ENCODE results near the gene TENT5C. TPM values are rescaled to one million over a fixed set of nuclear protein-coding genes. Genes with fewer than 3 reads are reported as not detected.

The TENT5C gene
- total RNA-seq, 1 experiment from 2014 or later, result 19.8 TPM

DNA sequence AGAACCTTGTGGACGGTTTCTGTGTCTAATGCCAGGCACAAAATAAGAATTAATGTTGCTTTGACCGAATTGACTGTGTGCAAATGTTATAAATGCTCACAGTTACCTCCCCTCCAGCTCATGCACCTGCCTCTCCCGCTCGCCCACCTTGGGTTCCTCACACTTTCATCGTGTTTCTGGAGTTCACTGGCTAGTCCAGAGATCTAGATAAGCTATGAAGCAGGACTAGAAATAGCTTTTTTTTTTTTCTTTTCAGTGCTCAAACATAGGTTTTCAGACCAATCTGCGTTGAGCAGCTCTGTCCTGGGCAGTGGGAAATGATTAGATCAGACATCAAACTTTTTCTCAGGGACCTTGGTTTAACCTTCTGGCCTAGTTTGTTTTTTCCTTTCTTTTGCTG is 11.1 kb downstream of the TENT5C start:
- H3K4me1 Mint-ChIP-seq (ENCODE audit: low read depth, unreplicated experiment), result peaks cover 35% of the 10 kb centered on the region
- H3K27me3 Mint-ChIP-seq (ENCODE audit: insufficient read depth, unreplicated experiment), result no peaks in the 10 kb centered on the region
- ChIA-PET CTCF (no interaction called here), POLR2A (interaction anchor here (0.6 kb wide), 1 partner anchor 188 kb away, joined by 5 read pairs; no protein-coding TSS in a partner anchor)
- no peaks in the 10 kb centered on the region for H3K36me3 ChIP-seq (ENCODE audit: control insufficient read depth, insufficient read depth, low read length)
- no peak overlapping the region for H3K27ac Mint-ChIP-seq (ENCODE audit: unreplicated experiment)
- intact Hi-C loops (cut with micrococcal nuclease; ENCODE audit: unreplicated experiment), result no loop called here
- peaks cover 28% of the 10 kb centered on the region for H3K4me1 ChIP-seq
- TF ChIP-seq, protein P1, sequence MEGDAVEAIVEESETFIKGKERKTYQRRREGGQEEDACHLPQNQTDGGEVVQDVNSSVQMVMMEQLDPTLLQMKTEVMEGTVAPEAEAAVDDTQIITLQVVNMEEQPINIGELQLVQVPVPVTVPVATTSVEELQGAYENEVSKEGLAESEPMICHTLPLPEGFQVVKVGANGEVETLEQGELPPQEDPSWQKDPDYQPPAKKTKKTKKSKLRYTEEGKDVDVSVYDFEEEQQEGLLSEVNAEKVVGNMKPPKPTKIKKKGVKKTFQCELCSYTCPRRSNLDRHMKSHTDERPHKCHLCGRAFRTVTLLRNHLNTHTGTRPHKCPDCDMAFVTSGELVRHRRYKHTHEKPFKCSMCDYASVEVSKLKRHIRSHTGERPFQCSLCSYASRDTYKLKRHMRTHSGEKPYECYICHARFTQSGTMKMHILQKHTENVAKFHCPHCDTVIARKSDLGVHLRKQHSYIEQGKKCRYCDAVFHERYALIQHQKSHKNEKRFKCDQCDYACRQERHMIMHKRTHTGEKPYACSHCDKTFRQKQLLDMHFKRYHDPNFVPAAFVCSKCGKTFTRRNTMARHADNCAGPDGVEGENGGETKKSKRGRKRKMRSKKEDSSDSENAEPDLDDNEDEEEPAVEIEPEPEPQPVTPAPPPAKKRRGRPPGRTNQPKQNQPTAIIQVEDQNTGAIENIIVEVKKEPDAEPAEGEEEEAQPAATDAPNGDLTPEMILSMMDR (IDR thresholded peaks at IDR 0.05; ENCODE audit: insufficient read depth in 1 of 2, low read depth in 1 of 2, low read length in 1 of 2, severe bottlenecking in 1 of 2, unreplicated experiment in 1 of 2), result no peak
- no TSS peak for BruUV-seq (replicated peaks)
- no peak for DNase-seq
- no peaks in the 10 kb centered on the region for H3K9me3 ChIP-seq
- H3K4me3 ChIP-seq (ENCODE audit: low read depth, low read length), result no peak overlapping the region
- H3K27me3 ChIP-seq (replicated peaks; ENCODE audit: control insufficient read depth, insufficient read depth, low read length), result no peaks in the 10 kb centered on the region
- H3K9me3 Mint-ChIP-seq (ENCODE audit: unreplicated experiment), result no peaks in the 10 kb centered on the region
- no peak overlapping the region for H3K4me3 Mint-ChIP-seq (ENCODE audit: unreplicated experiment)
- peaks cover 34% of the 10 kb centered on the region for H3K36me3 Mint-ChIP-seq (ENCODE audit: insufficient read depth, unreplicated experiment)

DNA sequence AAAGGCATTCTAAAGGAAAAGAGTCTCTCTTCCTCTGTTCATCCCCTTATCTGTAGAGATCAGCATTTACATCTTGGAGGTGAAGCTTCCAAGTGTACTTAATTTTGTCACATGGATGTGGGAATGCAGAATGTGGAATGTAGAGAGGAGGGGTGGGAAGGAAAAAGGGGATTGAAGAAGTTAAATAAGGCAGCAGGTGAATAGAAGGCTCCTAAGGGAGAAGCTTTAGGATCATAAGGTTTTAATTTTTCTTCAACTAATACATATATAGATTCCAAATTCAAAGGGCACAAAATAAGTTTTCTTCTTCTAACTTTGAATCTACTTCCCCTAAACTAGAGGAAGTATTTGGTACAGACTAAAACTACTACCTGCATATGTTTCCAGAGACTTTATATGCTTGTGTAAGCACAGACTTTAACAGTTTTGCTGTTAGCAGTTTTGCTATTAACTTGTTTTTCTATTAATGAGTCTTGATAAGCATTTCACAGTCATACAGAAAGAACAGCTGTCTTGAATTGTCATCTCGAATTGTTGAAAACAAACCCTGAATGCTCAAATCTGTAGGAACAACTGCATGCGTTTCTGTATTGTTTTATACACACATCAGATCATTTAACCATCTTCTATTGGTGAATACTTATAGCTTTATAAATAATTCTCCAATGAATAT is 12.7 kb downstream of the TENT5C start:
- intact Hi-C loops (cut with micrococcal nuclease; ENCODE audit: unreplicated experiment), result no loop called here
- TF ChIP-seq, protein P1 (IDR thresholded peaks at IDR 0.05; ENCODE audit: insufficient read depth in 1 of 2, low read depth in 1 of 2, low read length in 1 of 2, severe bottlenecking in 1 of 2, unreplicated experiment in 1 of 2), result no peak
- POLR2A ChIA-PET, result no interaction called here

DNA sequence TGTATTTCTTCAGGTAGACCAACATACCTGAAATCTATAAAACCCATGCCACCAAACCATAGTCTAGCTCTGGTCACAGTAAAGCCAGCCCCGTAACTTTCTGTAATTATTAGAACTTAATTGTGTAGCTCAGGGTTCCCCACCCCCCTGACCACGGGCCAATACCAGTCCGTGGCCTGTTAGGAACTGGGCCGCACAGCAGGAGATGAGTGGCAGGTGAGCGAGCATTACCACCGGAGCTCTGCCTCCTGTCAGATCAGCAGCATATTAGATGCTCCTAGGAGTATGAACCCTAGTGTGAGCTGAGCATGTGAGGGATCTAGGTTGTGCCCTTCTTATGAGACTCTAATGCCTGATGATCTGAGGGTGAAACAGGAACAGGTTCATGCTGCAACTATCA is 14.6 kb downstream of the TENT5C start:
- Histone ChIP-seq H3K4me1 (no peaks in the 10 kb centered on the region), H3K9me3 (no peaks in the 10 kb centered on the region), H3K27me3 (replicated peaks; ENCODE audit: control insufficient read depth, insufficient read depth, low read length) (no peaks in the 10 kb centered on the region), H3K4me3 (ENCODE audit: low read depth, low read length) (no peak overlapping the region), H3K36me3 (ENCODE audit: control insufficient read depth, insufficient read depth, low read length) (no peaks in the 10 kb centered on the region)
- peaks cover 9% of the 10 kb centered on the region for H3K4me1 Mint-ChIP-seq (ENCODE audit: low read depth, unreplicated experiment)
- TF ChIP-seq, protein P1 (IDR thresholded peaks at IDR 0.05; ENCODE audit: insufficient read depth in 1 of 2, low read depth in 1 of 2, low read length in 1 of 2, severe bottlenecking in 1 of 2, unreplicated experiment in 1 of 2), result no peak
- POLR2A ChIA-PET, result no interaction called here
- H3K4me3 Mint-ChIP-seq (ENCODE audit: unreplicated experiment), result no peak overlapping the region
- peaks cover 55% of the 10 kb centered on the region for H3K36me3 Mint-ChIP-seq (ENCODE audit: insufficient read depth, unreplicated experiment)
- no TSS peak for BruUV-seq (replicated peaks)
- no peaks in the 10 kb centered on the region for H3K27me3 Mint-ChIP-seq (ENCODE audit: insufficient read depth, unreplicated experiment)
- H3K27ac Mint-ChIP-seq (ENCODE audit: unreplicated experiment), result no peak overlapping the region
- CTCF ChIA-PET, result no interaction called here
- intact Hi-C loops (cut with micrococcal nuclease; ENCODE audit: unreplicated experiment), result no loop called here
- no peaks in the 10 kb centered on the region for H3K9me3 Mint-ChIP-seq (ENCODE audit: unreplicated experiment)
- DNase-seq, result no peak

More for the DNA sequence above, 12.7 kb downstream of the TENT5C start:
- Mint-ChIP-seq H3K4me1 (ENCODE audit: low read depth, unreplicated experiment) (peaks cover 22% of the 10 kb centered on the region), H3K27ac (ENCODE audit: unreplicated experiment) (no peak overlapping the region), H3K36me3 (ENCODE audit: insufficient read depth, unreplicated experiment) (peaks cover 47% of the 10 kb centered on the region), H3K27me3 (ENCODE audit: insufficient read depth, unreplicated experiment) (no peaks in the 10 kb centered on the region), H3K9me3 (ENCODE audit: unreplicated experiment) (no peaks in the 10 kb centered on the region), H3K4me3 (ENCODE audit: unreplicated experiment) (no peak overlapping the region)
- Histone ChIP-seq H3K4me3 (ENCODE audit: low read depth, low read length) (no peak overlapping the region), H3K36me3 (ENCODE audit: control insufficient read depth, insufficient read depth, low read length) (no peaks in the 10 kb centered on the region), H3K9me3 (no peaks in the 10 kb centered on the region), H3K4me1 (peaks cover 13% of the 10 kb centered on the region), H3K27me3 (replicated peaks; ENCODE audit: control insufficient read depth, insufficient read depth, low read length) (no peaks in the 10 kb centered on the region)
- DNase-seq, result no peak
- CTCF ChIA-PET, result no interaction called here
- no TSS peak for BruUV-seq (replicated peaks)

Data from Caco-2 (cell line).